CD4-positive, alpha-beta T cell (primary cell): ENCODE results near the gene GPBP1. TPM values are rescaled to one million over a fixed set of nuclear protein-coding genes. Genes with fewer than 3 reads are reported as not detected.
"Not testable (repeated sequence)": the region's sequence is repeated elsewhere in the genome, so short reads cannot be mapped to it uniquely, and the experiment has no call there.

ENCODE experiments used
- ATAC-seq: fragments of 200-7000 bp; cut with Tn5 transposase; one replicate; pipeline ENCODE4 v1.10.0; 2022; ENCODE audit warnings: mild to moderate bottlenecking; ENCODE audit not compliant: poor library complexity
- CTCF ChIA-PET: fragments of 350-600 bp; sonication (Branson Sonifier 250); formaldehyde crosslinking; loops from one replicate; lab custom pipeline; 2021; ENCODE audit warnings: antibody characterized with exemption, inconsistent platforms; lab: Charles Lee
- POLR2A ChIA-PET: fragments of 350-600 bp; sonication (Branson Sonifier 250); formaldehyde crosslinking; loops from one replicate; lab custom pipeline; 2021; ENCODE audit warnings: antibody characterized with exemption, inconsistent platforms; lab: Charles Lee
- DNase-seq, 14 experiments: peaks; one replicate each; pipeline ENCODE4 v3.0.0-alpha.2; 2013 to 2020; ENCODE audit warnings: mixed read lengths in 2 of 14
- H3K27ac ChIP-seq, 2 donors: one replicate each; pipeline versions ENCODE4 v1.5.1 to v1.7.0; 2013; ENCODE audit warnings: low read length in 2 of 2, low read depth in 1 of 2, mild to moderate bottlenecking in 1 of 2
- H3K27me3 ChIP-seq, 2 experiments: 1 replicate in 1 of 2; 2 replicates in 1 of 2; pipeline versions ENCODE4 v1.6.1 to v1.7.0; 2013; ENCODE audit warnings: low read length in 2 of 2, control low read depth in 1 of 2, mild to moderate bottlenecking in 1 of 2, moderate library complexity in 1 of 2; ENCODE audit not compliant: insufficient read depth in 2 of 2, control insufficient read depth in 1 of 2
- H3K36me3 ChIP-seq: one replicate; pipeline ENCODE4 v1.6.1; 2013; ENCODE audit warnings: low read length, control low read depth; ENCODE audit not compliant: insufficient read depth
- H3K4me1 ChIP-seq: one replicate; pipeline ENCODE4 v1.6.1; 2013; ENCODE audit warnings: low read length, control low read depth; ENCODE audit not compliant: insufficient read depth
- H3K4me3 ChIP-seq: one replicate; pipeline ENCODE4 v1.5.1; 2013; ENCODE audit warnings: mild to moderate bottlenecking, low read length, moderate library complexity
- H3K9me3 ChIP-seq, 2 experiments: 1 replicate in 1 of 2; 2 replicates in 1 of 2; pipeline versions ENCODE4 v1.6.1 to v1.7.0; 2013; ENCODE audit warnings: low read length in 2 of 2, mild to moderate bottlenecking in 2 of 2, control low read depth in 1 of 2, moderate library complexity in 1 of 2; ENCODE audit not compliant: control insufficient read depth in 1 of 2, insufficient read depth in 1 of 2
- H3K27ac Mint-ChIP-seq: one replicate; pipeline ENCODE4 v1.8.0; 2020; ENCODE audit warnings: mixed read lengths
- H3K27me3 Mint-ChIP-seq: one replicate; pipeline ENCODE4 v1.8.0; 2021; ENCODE audit warnings: mixed read lengths
- H3K36me3 Mint-ChIP-seq: one replicate; pipeline ENCODE4 v1.8.0; 2021; ENCODE audit warnings: low read depth, mixed read lengths
- H3K4me1 Mint-ChIP-seq: one replicate; pipeline ENCODE4 v1.8.0; 2021; ENCODE audit warnings: low read depth, mixed read lengths
- H3K4me3 Mint-ChIP-seq: one replicate; pipeline ENCODE4 v1.8.0; 2020; ENCODE audit warnings: mild to moderate bottlenecking, mixed read lengths
- H3K9me3 Mint-ChIP-seq: one replicate; pipeline ENCODE4 v1.8.0; 2020; ENCODE audit warnings: mixed read lengths
- CTCF ChIP-seq: fragments of 200-600 bp; IDR thresholded peaks from one replicate; pipeline ENCODE4 v1.8.0; 2022; ENCODE audit warnings: antibody characterized with exemption, mild to moderate bottlenecking
- intact Hi-C, 2 experiments: fragments of 100-400 bp; cut with DNase I in 1 of 2; cut with micrococcal nuclease in 1 of 2; formaldehyde crosslinking; loops; one replicate each; pipeline versions ENCODE4 v1.15.1 to v1.9.0; 2023 to 2025; cut with DNase I, micrococcal nuclease
- total RNA-seq, 174 experiments: library from RNA in 2 of 174; stranded (reverse) in 2 of 174; gene quantifications; one replicate each; pipeline ENCODE4 v1.2.3 and lab custom pipeline; 2021 to 2026

Gene GPBP1
- total RNA-seq, 2 experiments from 2014 or later = 136 to 137 TPM

GRCh38 chr5:57164124-57164523, 9.7 kb upstream of the GPBP1 start:
- H3K4me1 Mint-ChIP-seq = no peaks in the 10 kb centered on the region

GRCh38 chr5:57165171-57165570, 8.7 kb upstream of the GPBP1 start:
- H3K4me1 ChIP-seq, POLR2A ChIA-PET, H3K27me3 Mint-ChIP-seq, CTCF ChIA-PET, DNase-seq, H3K27ac Mint-ChIP-seq, H3K27ac ChIP-seq, H3K9me3 Mint-ChIP-seq, H3K4me1 Mint-ChIP-seq, H3K27me3 ChIP-seq, H3K9me3 ChIP-seq, H3K36me3 Mint-ChIP-seq, ATAC-seq, H3K4me3 ChIP-seq, H3K36me3 ChIP-seq, H3K4me3 Mint-ChIP-seq, intact Hi-C loops: not testable (repeated sequence)

More at GRCh38 chr5:57164124-57164523, 9.7 kb upstream of the GPBP1 start:
- DNase-seq (no peak), ATAC-seq (no peak)
- no peak for TF ChIP-seq CTCF
- Histone ChIP-seq H3K9me3 (no peaks in the 10 kb centered on the region), H3K27me3 (no peaks in the 10 kb centered on the region), H3K4me3 (no peak overlapping the region), H3K36me3 (no peaks in the 10 kb centered on the region), H3K27ac (no peak overlapping the region), H3K4me1 (no peaks in the 10 kb centered on the region)
- intact Hi-C loops = no loop called here
- POLR2A ChIA-PET = interaction anchor here (2.2 kb wide), 1 partner anchor 9 kb away, joined by 6 read pairs; the partner anchor contains the start of gene GPBP1
- Mint-ChIP-seq H3K27me3 (no peaks in the 10 kb centered on the region), H3K27ac (no peak overlapping the region), H3K9me3 (no peaks in the 10 kb centered on the region), H3K36me3 (peaks cover 2% of the 10 kb centered on the region), H3K4me3 (no peak overlapping the region)
- CTCF ChIA-PET = no interaction called here

GRCh38 chr5:57166276-57166675, 7.6 kb upstream of the GPBP1 start:
- H3K27me3 ChIP-seq = no peaks in the 10 kb centered on the region
- ATAC-seq = no peak
- TF ChIP-seq CTCF = no peak
- Mint-ChIP-seq H3K4me3 (no peak overlapping the region), H3K27ac (no peak overlapping the region), H3K9me3 (no peaks in the 10 kb centered on the region), H3K36me3 (no peaks in the 10 kb centered on the region), H3K4me1 (no peaks in the 10 kb centered on the region), H3K27me3 (no peaks in the 10 kb centered on the region)
- DNase-seq = peak in 1 of 14 experiments; percentile 20
- H3K4me3 ChIP-seq = no peak overlapping the region
- intact Hi-C loops = no loop called here
- no peaks in the 10 kb centered on the region for H3K36me3 ChIP-seq
- ChIA-PET POLR2A (no interaction called here), CTCF (no interaction called here)
- H3K27ac ChIP-seq = no peak overlapping the region
- no peaks in the 10 kb centered on the region for H3K9me3 ChIP-seq
- no peaks in the 10 kb centered on the region for H3K4me1 ChIP-seq

- Histone ChIP-seq H3K4me1 (peaks cover 7% of the 10 kb centered on the region), H3K27me3 (no peaks in the 10 kb centered on the region), H3K27ac (no peak overlapping the region), H3K36me3 (no peaks in the 10 kb centered on the region), H3K9me3 (no peaks in the 10 kb centered on the region), H3K4me3 (no peak overlapping the region)
- H3K27me3 Mint-ChIP-seq = no peaks in the 10 kb centered on the region
- no peaks in the 10 kb centered on the region for H3K9me3 Mint-ChIP-seq
- intact Hi-C loops = no loop called here
- ChIA-PET CTCF (no interaction called here), POLR2A (no interaction called here)
- TF ChIP-seq CTCF = no peak
- H3K36me3 Mint-ChIP-seq = no peaks in the 10 kb centered on the region
- H3K4me3 Mint-ChIP-seq = no peak overlapping the region
- ATAC-seq (no peak), DNase-seq (no peak)
- H3K27ac Mint-ChIP-seq = no peak overlapping the region
- H3K4me1 Mint-ChIP-seq = peaks cover 3% of the 10 kb centered on the region
Measured at GRCh38 chr5:57167201-57167600, 6.7 kb upstream of the GPBP1 start.

- intact Hi-C loops = loop anchor here (5.0 to 10.0 kb wide), 7 partner anchors 33 to 1863 kb away; partner anchors contain the start of genes IL6ST (in 2 of the 2), MAP3K1 (in 2 of the 2), DHX29 (in 1 of the 2) and MIER3 (in 1 of the 2)
- H3K4me1 ChIP-seq = peaks cover 12% of the 10 kb centered on the region
- CTCF ChIA-PET, DNase-seq, H3K27ac Mint-ChIP-seq, H3K27me3 Mint-ChIP-seq, H3K4me3 Mint-ChIP-seq, H3K4me3 ChIP-seq, H3K9me3 Mint-ChIP-seq, H3K36me3 ChIP-seq, H3K9me3 ChIP-seq, POLR2A ChIA-PET, ATAC-seq, H3K27me3 ChIP-seq, H3K27ac ChIP-seq: not testable (repeated sequence)
- peaks cover 14% of the 10 kb centered on the region for H3K4me1 Mint-ChIP-seq
- peaks cover 23% of the 10 kb centered on the region for H3K36me3 Mint-ChIP-seq
Measured at GRCh38 chr5:57170116-57170515, 3.7 kb upstream of the GPBP1 start.
